SK-N-MC (cell line): ENCODE measurements around the gene RNF168.

ENCODE experiments used
- EZH2 ChIP-seq: fragments of 200-600 bp; sonication (generic); IDR thresholded peaks from one replicate; pipeline ENCODE4 v1.6.1; 2017; ENCODE audit warnings: antibody characterized with exemption
- FOXP2 ChIP-seq: optimal IDR thresholded peaks from 2 replicates; pipeline ENCODE3; 2011; ENCODE audit warnings: mild to moderate bottlenecking, moderate library complexity; ENCODE audit not compliant: insufficient read depth; ENCODE audit errors: extremely low read length, control extremely low read depth
- POLR2AphosphoS5 ChIP-seq: IDR thresholded peaks from 2 replicates; pipeline ENCODE4 v1.6.1; 2012; ENCODE audit warnings: mild to moderate bottlenecking, low read depth, low read length, borderline replicate concordance

DNA sequence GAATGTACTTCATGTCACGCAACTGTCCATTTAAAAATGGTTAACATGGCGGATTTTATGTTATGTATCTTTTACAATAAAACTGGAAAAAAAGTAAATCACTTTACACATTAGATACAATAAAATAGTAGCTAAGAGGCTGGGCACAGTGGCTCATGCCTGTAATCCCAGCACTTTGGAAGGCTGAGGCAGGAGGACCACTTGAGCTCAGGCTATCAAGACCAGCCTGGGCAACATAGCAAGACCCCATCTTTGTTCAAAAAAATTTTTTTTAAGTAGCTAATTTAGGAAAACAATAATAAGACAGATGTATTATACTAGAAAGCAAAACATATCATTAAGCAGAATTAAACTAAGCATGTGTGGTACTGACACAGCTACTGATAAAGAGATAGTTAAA lies 11.5 kb downstream of the RNF168 start:
- no peak for TF ChIP-seq POLR2AphosphoS5
- TF ChIP-seq EZH2, result no peak
- TF ChIP-seq FOXP2, result no peak
